ENCODE measurements around the gene MARCHF11. TPM values are rescaled to one million over a fixed set of nuclear protein-coding genes. Genes with fewer than 3 reads are reported as not detected.

MARCHF11 gene
- total RNA-seq, 4 donors from 2014 or later = not detected

DNA sequence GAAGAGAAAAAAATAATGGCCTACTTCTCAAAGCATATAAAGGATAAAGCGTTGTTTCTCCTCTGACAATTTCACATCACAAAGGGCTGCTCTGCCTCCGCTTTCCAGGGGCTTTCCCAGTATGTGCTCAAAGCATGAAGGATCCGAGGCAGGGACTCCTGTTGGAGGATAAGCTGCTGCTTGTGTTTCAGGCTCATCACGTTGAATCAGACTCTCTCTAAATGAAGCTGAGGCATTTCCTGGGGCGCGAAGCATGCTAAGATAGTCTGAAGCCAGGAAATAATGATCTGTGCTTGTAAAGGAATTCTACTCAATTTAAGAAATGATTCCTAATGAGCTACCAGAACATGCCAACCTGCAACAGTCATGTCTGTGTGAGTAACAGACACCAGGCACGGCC is 97.5 kb downstream of the MARCHF11 start:
- Histone ChIP-seq H3K27me3 (no peaks in the 10 kb centered on the region), H3K27ac (no peak overlapping the region), H3K4me3 (no peak overlapping the region), H3K36me3 (no peaks in the 10 kb centered on the region), H3K9me3 (no peaks in the 10 kb centered on the region), H3K4me1 (no peaks in the 10 kb centered on the region)
- TF ChIP-seq, protein P1, sequence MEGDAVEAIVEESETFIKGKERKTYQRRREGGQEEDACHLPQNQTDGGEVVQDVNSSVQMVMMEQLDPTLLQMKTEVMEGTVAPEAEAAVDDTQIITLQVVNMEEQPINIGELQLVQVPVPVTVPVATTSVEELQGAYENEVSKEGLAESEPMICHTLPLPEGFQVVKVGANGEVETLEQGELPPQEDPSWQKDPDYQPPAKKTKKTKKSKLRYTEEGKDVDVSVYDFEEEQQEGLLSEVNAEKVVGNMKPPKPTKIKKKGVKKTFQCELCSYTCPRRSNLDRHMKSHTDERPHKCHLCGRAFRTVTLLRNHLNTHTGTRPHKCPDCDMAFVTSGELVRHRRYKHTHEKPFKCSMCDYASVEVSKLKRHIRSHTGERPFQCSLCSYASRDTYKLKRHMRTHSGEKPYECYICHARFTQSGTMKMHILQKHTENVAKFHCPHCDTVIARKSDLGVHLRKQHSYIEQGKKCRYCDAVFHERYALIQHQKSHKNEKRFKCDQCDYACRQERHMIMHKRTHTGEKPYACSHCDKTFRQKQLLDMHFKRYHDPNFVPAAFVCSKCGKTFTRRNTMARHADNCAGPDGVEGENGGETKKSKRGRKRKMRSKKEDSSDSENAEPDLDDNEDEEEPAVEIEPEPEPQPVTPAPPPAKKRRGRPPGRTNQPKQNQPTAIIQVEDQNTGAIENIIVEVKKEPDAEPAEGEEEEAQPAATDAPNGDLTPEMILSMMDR (IDR thresholded peaks at IDR 0.05) = no peak
- TF ChIP-seq POLR2A (IDR thresholded peaks at IDR 0.05) = no peak
- no peak for TF ChIP-seq EP300 (IDR thresholded peaks at IDR 0.05)
- no peak for DNase-seq (ENCODE audit: low spot score in 2 of 2)
- 53 to 63% methylated on average over 7 of the region's 7 CpGs for WGBS, 2 donors

DNA sequence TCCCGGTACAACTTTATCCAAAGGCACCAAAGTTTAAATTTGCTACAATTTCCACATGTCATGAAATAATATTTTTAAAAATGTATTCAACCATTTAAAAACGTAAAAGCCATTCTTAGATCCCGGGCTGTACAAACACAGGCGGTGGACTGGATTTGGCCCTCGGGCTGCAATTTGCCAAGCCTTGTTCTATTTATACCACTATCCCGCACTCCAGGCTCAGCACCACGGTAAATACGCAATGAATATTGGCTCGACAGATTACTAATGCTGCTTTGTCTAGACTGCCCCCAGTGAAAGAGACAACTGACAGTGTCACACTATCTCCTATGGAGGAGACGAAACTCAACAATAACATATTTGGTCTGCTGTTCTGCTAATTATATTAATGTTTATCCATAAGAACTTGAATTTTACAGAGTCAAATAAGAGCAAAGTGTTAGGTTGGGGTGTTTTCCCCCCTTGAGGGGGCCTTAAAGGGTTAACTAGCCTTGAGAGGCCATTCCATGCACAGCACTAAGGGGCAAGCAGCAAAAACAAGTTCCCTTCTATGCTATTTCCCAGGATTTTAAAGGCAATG is 98.1 kb downstream of the MARCHF11 start:
- WGBS, 2 donors = 74 to 75% methylated on average over 10 of the region's 10 CpGs
- no peak overlapping the region for H3K4me3 ChIP-seq
- H3K9me3 ChIP-seq = no peaks in the 10 kb centered on the region
- DNase-seq (ENCODE audit: low spot score in 2 of 2) = no peak
- H3K27me3 ChIP-seq = no peaks in the 10 kb centered on the region
- no peaks in the 10 kb centered on the region for H3K4me1 ChIP-seq
- H3K36me3 ChIP-seq = no peaks in the 10 kb centered on the region
- no peak overlapping the region for H3K27ac ChIP-seq
- no peak for TF ChIP-seq POLR2A (IDR thresholded peaks at IDR 0.05)
- TF ChIP-seq, protein P1 (IDR thresholded peaks at IDR 0.05) = no peak
- no peak for TF ChIP-seq EP300 (IDR thresholded peaks at IDR 0.05)

DNA sequence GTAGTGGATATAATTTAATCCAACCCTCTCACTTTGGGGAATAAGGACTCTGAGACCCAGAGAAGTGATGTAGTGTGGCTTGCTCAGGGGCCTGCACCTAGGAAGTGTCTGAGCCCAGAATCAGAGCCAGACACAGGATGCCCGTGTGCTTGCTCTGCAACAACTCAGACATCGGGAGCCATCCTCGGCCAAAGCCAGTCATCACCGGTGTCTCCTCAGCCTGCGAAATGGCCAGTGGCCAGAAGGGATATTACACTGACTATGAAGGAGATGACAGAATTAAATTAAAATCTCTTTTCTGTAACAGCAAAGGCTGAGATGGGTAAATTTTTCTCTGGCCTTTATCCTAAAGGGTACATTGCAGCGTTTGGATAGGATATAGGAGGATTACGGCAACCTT is 102.9 kb downstream of the MARCHF11 start:
- no peak overlapping the region for H3K27ac ChIP-seq
- H3K4me3 ChIP-seq = no peak overlapping the region
- no peaks in the 10 kb centered on the region for H3K4me1 ChIP-seq
- TF ChIP-seq, protein P1 (IDR thresholded peaks at IDR 0.05) = no peak
- no peak for TF ChIP-seq POLR2A (IDR thresholded peaks at IDR 0.05)
- no peak for TF ChIP-seq EP300 (IDR thresholded peaks at IDR 0.05)
- H3K9me3 ChIP-seq = no peaks in the 10 kb centered on the region
- no peaks in the 10 kb centered on the region for H3K27me3 ChIP-seq
- DNase-seq (ENCODE audit: low spot score in 2 of 2) = no peak
- H3K36me3 ChIP-seq = no peaks in the 10 kb centered on the region
- 80 to 90% methylated on average over 7 of the region's 7 CpGs for WGBS, 2 donors

DNA sequence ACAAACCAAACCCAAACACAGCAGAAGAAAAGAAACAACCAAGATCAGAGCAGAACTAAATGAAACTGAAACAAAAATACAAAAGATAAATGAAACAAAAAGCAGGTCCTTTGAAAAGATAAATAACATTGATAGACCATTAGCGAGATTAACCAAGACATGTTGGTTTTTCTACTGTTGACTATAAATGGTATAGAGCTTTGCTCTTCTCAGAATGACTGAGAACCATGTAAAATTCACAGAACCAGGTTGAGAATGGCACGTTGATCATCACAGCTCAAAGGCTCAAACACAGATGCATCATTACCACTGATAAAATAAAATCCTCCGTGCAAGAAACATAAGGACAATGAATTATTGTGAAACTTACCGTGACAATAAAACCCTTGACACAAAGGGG is 105.2 kb downstream of the MARCHF11 start:
- Histone ChIP-seq H3K27ac (no peak overlapping the region), H3K9me3 (no peaks in the 10 kb centered on the region), H3K36me3 (no peaks in the 10 kb centered on the region), H3K27me3 (no peaks in the 10 kb centered on the region), H3K4me1 (no peaks in the 10 kb centered on the region), H3K4me3 (no peak overlapping the region)
- TF ChIP-seq, protein P1 (IDR thresholded peaks at IDR 0.05) = no peak
- no peak for TF ChIP-seq EP300 (IDR thresholded peaks at IDR 0.05)
- whole genome bisulfite sequencing, 2 donors = 75 to 77% methylated on average over 4 of the region's 4 CpGs
- no peak for DNase-seq (ENCODE audit: low spot score in 2 of 2)

DNA sequence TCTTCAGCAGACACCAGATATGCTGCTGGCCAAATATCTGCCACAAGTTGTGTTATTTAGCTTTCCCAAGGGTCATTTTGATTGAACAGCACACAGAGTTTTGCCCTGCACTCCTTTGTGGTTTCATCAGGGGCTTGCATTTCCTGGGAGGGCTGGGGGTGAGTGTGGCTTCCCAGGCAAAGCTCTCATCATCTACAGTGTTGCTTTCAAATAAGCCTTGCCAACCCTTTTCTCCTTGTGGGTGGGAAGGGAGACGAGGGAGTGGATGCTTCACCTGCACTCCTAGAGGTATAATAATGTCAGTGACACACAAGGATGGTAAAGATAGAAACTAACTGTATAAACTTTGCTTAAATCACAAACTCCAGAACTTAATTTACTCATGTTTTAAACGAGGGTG is 107.0 kb downstream of the MARCHF11 start:
- no peak for DNase-seq (ENCODE audit: low spot score in 2 of 2)
- Histone ChIP-seq H3K36me3 (no peaks in the 10 kb centered on the region), H3K4me3 (no peak overlapping the region), H3K27ac (no peak overlapping the region), H3K4me1 (no peaks in the 10 kb centered on the region), H3K27me3 (no peaks in the 10 kb centered on the region), H3K9me3 (no peaks in the 10 kb centered on the region)
- TF ChIP-seq POLR2A (IDR thresholded peaks at IDR 0.05) (no peak), EP300 (IDR thresholded peaks at IDR 0.05) (no peak)
- TF ChIP-seq, protein P1 (IDR thresholded peaks at IDR 0.05) = no peak
- 65 to 78% methylated on average over 2 of the region's 2 CpGs for WGBS, 2 donors
